Measurements from ENCODE around the gene ABLIM2. TPM values are rescaled to one million over a fixed set of nuclear protein-coding genes. Genes with fewer than 3 reads are reported as not detected.

The ABLIM2 gene
- total and polyA plus RNA-seq, 2 experiments from 2014 or later = 1.5 to 4.3 TPM

DNA sequence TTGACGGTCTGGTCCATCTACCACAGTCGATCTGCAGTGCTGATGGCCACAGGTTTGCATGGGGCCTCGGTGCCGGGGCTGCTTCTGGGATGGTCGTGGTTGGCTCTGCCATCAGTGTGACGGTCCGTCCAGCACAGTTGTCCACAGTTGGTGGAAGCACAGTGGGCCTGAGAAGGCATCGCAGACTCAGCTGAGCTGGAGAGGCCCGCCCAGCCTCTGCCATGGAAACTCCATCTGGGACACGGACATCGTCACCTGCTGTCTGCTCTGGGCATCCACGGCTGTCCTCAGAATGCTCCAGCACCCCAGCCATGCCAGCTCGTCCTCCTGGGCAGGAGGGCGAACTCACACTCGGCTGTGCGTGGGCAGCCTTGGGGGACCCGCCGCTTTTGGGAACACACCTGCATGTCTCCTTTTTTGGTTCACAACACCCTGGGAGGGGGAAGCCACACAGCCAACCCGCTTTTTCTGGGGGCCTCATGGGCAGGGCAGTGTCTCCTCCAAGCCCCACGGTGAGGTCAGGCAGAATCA, 33.0 kb downstream of the ABLIM2 start (continued):
- TF ChIP-seq, protein P1, sequence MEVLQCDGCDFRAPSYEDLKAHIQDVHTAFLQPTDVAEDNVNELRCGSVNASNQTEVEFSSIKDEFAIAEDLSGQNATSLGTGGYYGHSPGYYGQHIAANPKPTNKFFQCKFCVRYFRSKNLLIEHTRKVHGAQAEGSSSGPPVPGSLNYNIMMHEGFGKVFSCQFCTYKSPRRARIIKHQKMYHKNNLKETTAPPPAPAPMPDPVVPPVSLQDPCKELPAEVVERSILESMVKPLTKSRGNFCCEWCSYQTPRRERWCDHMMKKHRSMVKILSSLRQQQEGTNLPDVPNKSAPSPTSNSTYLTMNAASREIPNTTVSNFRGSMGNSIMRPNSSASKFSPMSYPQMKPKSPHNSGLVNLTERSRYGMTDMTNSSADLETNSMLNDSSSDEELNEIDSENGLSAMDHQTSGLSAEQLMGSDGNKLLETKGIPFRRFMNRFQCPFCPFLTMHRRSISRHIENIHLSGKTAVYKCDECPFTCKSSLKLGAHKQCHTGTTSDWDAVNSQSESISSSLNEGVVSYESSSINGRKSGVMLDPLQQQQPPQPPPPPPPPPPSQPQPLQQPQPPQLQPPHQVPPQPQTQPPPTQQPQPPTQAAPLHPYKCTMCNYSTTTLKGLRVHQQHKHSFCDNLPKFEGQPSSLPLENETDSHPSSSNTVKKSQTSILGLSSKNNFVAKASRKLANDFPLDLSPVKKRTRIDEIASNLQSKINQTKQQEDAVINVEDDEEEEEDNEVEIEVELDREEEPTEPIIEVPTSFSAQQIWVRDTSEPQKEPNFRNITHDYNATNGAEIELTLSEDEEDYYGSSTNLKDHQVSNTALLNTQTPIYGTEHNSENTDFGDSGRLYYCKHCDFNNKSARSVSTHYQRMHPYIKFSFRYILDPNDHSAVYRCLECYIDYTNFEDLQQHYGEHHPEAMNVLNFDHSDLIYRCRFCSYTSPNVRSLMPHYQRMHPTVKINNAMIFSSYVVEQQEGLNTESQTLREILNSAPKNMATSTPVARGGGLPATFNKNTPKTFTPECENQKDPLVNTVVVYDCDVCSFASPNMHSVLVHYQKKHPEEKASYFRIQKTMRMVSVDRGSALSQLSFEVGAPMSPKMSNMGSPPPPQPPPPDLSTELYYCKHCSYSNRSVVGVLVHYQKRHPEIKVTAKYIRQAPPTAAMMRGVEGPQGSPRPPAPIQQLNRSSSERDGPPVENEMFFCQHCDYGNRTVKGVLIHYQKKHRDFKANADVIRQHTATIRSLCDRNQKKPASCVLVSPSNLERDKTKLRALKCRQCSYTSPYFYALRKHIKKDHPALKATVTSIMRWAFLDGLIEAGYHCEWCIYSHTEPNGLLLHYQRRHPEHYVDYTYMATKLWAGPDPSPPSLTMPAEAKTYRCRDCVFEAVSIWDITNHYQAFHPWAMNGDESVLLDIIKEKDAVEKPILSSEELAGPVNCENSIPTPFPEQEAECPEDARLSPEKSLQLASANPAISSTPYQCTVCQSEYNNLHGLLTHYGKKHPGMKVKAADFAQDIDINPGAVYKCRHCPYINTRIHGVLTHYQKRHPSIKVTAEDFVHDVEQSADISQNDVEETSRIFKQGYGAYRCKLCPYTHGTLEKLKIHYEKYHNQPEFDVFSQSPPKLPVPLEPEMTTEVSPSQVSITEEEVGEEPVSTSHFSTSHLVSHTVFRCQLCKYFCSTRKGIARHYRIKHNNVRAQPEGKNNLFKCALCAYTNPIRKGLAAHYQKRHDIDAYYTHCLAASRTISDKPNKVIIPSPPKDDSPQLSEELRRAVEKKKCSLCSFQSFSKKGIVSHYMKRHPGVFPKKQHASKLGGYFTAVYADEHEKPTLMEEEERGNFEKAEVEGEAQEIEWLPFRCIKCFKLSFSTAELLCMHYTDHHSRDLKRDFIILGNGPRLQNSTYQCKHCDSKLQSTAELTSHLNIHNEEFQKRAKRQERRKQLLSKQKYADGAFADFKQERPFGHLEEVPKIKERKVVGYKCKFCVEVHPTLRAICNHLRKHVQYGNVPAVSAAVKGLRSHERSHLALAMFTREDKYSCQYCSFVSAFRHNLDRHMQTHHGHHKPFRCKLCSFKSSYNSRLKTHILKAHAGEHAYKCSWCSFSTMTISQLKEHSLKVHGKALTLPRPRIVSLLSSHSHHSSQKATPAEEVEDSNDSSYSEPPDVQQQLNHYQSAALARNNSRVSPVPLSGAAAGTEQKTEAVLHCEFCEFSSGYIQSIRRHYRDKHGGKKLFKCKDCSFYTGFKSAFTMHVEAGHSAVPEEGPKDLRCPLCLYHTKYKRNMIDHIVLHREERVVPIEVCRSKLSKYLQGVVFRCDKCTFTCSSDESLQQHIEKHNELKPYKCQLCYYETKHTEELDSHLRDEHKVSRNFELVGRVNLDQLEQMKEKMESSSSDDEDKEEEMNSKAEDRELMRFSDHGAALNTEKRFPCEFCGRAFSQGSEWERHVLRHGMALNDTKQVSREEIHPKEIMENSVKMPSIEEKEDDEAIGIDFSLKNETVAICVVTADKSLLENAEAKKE (CRISPR knock-in tag; IDR thresholded peaks at IDR 0.05) = no peak
- no peak for TF ChIP-seq NANOG (IDR thresholded peaks at IDR 0.05; ENCODE audit: borderline replicate concordance)

DNA sequence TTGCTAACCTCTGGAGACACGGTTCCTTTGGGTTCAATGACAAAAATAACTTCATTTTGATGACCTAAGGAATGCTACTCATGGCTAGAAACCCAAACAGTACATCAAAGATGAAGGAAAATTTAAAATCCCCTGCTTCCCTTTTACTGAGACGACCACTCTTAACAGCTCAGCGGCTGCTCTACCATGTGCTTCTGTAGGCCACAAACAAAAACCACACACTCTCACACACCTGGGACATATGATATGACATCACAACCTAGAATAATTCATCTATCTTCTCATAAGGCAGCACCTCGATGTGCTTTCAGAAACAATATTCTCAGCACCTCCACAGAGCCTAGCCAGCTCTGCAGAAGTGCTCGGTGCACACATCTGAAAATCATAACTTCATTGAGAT, 34.7 kb downstream of the ABLIM2 start:
- DNase-seq (ENCODE audit: low spot score) (no peak), ATAC-seq (no peak)
- H3K27me3 ChIP-seq (ENCODE audit: insufficient read depth) = no peaks in the 10 kb centered on the region
- no peak for TF ChIP-seq STAT1 (IDR thresholded peaks at IDR 0.05; ENCODE audit: unreplicated experiment)
- TF ChIP-seq, protein P2, sequence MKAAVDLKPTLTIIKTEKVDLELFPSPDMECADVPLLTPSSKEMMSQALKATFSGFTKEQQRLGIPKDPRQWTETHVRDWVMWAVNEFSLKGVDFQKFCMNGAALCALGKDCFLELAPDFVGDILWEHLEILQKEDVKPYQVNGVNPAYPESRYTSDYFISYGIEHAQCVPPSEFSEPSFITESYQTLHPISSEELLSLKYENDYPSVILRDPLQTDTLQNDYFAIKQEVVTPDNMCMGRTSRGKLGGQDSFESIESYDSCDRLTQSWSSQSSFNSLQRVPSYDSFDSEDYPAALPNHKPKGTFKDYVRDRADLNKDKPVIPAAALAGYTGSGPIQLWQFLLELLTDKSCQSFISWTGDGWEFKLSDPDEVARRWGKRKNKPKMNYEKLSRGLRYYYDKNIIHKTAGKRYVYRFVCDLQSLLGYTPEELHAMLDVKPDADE (IDR thresholded peaks at IDR 0.05) = no peak
- TF ChIP-seq, protein P3, sequence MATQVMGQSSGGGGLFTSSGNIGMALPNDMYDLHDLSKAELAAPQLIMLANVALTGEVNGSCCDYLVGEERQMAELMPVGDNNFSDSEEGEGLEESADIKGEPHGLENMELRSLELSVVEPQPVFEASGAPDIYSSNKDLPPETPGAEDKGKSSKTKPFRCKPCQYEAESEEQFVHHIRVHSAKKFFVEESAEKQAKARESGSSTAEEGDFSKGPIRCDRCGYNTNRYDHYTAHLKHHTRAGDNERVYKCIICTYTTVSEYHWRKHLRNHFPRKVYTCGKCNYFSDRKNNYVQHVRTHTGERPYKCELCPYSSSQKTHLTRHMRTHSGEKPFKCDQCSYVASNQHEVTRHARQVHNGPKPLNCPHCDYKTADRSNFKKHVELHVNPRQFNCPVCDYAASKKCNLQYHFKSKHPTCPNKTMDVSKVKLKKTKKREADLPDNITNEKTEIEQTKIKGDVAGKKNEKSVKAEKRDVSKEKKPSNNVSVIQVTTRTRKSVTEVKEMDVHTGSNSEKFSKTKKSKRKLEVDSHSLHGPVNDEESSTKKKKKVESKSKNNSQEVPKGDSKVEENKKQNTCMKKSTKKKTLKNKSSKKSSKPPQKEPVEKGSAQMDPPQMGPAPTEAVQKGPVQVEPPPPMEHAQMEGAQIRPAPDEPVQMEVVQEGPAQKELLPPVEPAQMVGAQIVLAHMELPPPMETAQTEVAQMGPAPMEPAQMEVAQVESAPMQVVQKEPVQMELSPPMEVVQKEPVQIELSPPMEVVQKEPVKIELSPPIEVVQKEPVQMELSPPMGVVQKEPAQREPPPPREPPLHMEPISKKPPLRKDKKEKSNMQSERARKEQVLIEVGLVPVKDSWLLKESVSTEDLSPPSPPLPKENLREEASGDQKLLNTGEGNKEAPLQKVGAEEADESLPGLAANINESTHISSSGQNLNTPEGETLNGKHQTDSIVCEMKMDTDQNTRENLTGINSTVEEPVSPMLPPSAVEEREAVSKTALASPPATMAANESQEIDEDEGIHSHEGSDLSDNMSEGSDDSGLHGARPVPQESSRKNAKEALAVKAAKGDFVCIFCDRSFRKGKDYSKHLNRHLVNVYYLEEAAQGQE (IDR thresholded peaks at IDR 0.05; ENCODE audit: unreplicated experiment) = no peak
- no peak for TF ChIP-seq ZNF331 (CRISPR knock-in tag; IDR thresholded peaks at IDR 0.05; ENCODE audit: low read depth)
- Mint-ChIP-seq H3K27me3 (ENCODE audit: insufficient read depth, low read depth, poor library complexity) (peaks cover 4% of the 10 kb centered on the region), H3K36me3 (ENCODE audit: low read depth) (no peaks in the 10 kb centered on the region; the same call in 2 of the 3 replicates), H3K4me1 (peaks cover 14% of the 10 kb centered on the region), H3K4me3 (no peak overlapping the region), H3K27ac (no peak overlapping the region), H3K9me3 (no peaks in the 10 kb centered on the region)
- no peaks in the 10 kb centered on the region for H3K79me2 ChIP-seq (replicated peaks; ENCODE audit: insufficient read depth)
- no peaks in the 10 kb centered on the region for H3K36me3 ChIP-seq (ENCODE audit: insufficient read depth)
- H3K27ac ChIP-seq (ENCODE audit: low read depth) = no peak overlapping the region
- H2AFZ ChIP-seq = no peak overlapping the region
- H3K4me2 ChIP-seq = no peak overlapping the region
- H4K20me1 ChIP-seq (replicated peaks; ENCODE audit: insufficient read depth) = no peaks in the 10 kb centered on the region
- H3F3A ChIP-seq (replicated peaks; ENCODE audit: low read depth) = no peaks in the 10 kb centered on the region
- no peaks in the 10 kb centered on the region for H3K9me2 ChIP-seq (ENCODE audit: insufficient read depth)
- no peaks in the 10 kb centered on the region for H3K4me1 ChIP-seq (ENCODE audit: insufficient read depth)
- no peak overlapping the region for H3K4me3 ChIP-seq
